ENCODE measurements around the gene TEX9.

Gene TEX9

DNA sequence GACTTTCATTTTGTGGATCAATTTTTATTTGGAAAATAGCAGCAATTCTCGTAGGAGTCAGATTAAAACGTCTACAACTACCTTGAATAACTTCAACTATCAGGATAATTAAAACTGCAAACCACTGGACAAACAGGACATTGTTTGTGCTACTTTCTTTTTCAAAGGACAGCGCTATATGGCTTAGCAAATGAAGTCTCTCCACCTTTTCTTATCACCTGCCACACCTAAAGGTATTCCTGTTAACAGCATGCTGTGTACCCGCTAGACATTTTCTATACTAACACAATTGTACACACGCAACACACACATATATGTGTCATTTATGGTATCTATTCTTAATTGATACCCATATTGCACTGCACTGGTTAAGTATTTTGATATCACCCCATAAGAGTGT is 80.5 kb downstream of the TEX9 start:
- no peak for DNase-seq (ENCODE audit: low read depth, low spot score)

- DNase-seq (ENCODE audit: low read depth, low spot score): peak; percentile 5
Observed at GRCh38 chr15:56454836-56455235, 89.6 kb downstream of the TEX9 start.

DNA sequence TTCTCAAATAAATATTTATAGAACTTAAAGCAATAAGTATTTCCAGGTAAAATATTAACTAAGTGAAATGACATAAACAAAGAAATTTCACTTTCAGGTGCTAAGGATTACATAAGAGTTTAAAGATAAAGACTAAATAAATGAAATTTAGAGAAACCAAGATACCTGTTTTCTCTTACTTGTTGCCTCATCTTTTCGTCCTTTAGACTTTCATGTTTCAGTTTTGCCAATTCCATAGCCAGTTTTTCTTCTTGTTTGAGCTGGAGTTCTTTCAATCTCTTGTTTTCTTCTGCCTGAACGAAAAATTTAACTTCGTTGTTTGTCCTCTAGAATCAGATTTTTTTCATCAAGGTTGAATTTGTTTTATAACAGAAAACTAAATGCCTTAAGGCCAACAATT is 91.0 kb downstream of the TEX9 start:
- no peak for DNase-seq (ENCODE audit: low read depth, low spot score)

GRCh38 chr15:56459096-56459495 is 93.9 kb downstream of the TEX9 start:
- DNase-seq (ENCODE audit: low read depth, low spot score): no peak

DNA sequence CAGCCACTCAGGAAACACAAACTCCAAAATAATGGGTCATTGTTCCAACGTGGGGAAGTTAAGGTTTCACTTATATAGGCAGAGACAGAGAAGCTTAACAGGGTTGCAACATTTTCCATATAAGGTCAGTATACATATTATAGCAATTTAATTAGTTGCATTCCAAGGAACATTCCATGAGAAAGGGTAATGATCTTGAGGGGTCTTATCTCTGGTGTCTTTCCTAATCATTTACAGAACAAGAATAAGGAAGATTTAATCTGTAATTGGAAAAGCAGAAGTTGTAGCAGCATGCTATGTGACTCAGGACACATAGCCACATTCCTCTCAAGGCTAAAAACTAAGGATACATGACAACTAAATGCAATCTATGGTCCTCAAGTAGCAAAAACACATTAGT is 94.8 kb downstream of the TEX9 start:
- no peak for DNase-seq (ENCODE audit: low read depth, low spot score)

DNA sequence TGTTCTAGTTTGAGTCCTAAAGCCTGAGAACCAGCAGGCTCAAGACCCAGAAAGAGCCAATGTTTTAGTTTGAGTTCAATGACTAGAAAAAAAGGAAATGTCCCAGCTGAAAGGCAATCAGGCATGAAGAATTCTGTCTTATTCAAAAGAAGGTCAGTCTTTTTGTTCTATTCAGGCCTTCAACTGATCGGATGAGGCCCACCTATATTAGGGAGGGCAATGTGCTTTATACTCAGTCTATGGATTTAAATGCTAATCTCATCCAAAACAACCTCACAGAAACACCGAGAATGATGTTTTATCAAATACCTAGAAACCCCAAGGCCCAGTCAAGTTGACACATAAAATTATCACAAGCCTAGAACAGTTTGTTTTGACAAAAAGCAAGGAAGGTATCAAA is 95.7 kb downstream of the TEX9 start:
- no peak for DNase-seq (ENCODE audit: low read depth, low spot score)

DNA sequence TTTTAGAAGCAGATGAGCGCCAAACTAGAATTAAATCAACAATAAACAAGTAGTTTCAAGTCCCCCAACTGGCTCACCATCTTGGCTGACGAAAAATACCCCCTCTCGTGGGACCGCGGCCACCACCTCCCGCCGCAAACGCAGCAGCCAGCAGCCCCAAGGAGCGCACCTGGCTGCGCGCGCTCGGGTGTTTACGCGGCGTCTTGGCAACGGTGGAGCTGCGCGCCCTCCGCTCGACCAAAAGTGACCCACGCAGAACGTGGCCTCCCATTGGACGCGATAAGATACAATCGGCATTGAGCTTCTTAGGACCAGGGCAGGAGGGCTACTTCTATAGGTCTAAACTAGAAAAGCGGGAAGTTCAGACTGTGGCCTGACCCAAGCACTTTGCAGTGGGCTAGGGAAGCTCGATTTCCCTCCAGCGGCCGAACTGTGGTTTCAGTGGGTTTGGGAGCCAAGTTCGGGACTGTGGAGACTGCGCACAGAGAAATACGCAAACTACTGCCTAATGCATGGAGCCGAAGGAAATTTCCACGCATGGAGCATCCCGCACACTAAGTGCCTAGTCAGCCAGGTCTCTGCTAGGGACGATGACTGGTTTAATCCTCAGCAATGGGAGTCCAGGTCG is 99.8 kb downstream of the TEX9 start, which contains the start of gene MNS1:
MNS1 (minus strand) TSS at position 245 of the 628 bp plus-strand sequence; CDS start at position 80, 165 bp downstream.
- DNase-seq (ENCODE audit: low read depth, low spot score): peak; percentile 98

DNA sequence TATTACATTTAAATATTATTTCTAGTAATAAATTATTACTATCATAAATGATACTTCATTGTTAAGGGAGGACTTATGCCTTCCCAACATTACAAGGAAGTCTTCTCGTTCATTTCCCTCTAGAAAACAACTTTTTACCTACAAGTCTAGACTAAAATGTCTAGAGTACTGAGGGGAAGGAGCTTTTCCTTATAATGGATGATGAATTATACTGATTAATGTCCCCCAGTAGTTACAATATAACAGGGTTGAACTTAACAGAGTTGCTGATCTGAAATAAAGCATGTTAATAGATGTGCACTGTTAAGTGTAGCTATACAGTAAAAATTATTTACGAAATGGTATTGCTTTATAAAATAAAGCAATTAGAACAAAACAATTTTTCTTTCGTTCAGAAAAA is 102.4 kb downstream of the TEX9 start:
- no peak for DNase-seq (ENCODE audit: low read depth, low spot score)

DNA sequence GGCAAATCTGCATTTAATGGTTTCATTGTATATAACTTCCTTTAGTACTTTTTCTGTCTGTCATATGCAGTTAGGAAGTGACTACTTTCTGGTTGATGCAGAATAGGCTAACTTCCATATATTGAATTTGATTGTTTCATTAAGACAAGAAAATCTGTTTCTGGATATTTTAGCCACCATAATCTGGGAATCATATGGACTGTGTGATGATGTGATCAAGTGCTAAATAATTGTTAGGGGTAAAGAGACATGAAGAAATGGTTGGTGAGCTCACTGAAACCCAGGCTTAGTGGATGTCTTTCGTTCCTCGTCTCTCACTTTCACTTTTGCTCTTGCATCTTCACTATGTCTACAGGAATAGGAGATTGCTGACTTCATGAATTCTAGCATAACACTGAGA is 103.2 kb downstream of the TEX9 start:
- no peak for DNase-seq (ENCODE audit: low read depth, low spot score)

DNA sequence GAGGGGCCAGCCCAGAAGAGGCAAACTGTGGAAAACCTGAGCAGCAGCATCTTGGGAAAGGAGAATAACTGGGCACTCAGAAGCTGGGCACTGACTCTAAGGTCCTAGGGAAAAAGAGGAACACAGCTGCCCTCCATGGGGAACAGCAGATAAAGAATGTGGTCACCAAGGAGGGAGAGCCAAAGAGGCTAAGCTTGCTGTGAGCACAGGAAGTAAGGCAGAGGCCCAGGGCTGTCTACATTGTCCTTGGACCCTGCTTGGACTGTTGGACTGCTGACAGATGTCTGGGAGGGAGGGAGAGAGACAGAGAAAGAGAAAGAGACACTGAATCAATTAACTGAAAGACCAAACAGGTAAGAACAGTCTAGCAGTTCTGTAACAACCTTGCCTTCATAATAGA is 104.3 kb downstream of the TEX9 start:
- no peak for DNase-seq (ENCODE audit: low read depth, low spot score)

GRCh38 chr15:56471440-56472069 is 106.3 kb downstream of the TEX9 start:
- no peak for DNase-seq (ENCODE audit: low read depth, low spot score)

GRCh38 chr15:56472278-56472677 is 107.1 kb downstream of the TEX9 start:
- no peak for DNase-seq (ENCODE audit: low read depth, low spot score)

GRCh38 chr15:56473017-56473416 is 107.8 kb downstream of the TEX9 start:
- no peak for DNase-seq (ENCODE audit: low read depth, low spot score)

GRCh38 chr15:56475351-56475750 is 110.1 kb downstream of the TEX9 start:
- no peak for DNase-seq (ENCODE audit: low read depth, low spot score)
